CD14-positive monocyte (primary cell): Measurements from ENCODE around the gene MED7. TPM values are rescaled to one million over a fixed set of nuclear protein-coding genes. Genes with fewer than 3 reads are reported as not detected.

Experiments
- DNase-seq, 3 donors: peaks; one replicate each; pipeline ENCODE4 v3.0.0-alpha.2; 2011 to 2022
- H2AFZ ChIP-seq: 2 replicates; pipeline ENCODE4 v1.6.0; 2012; ENCODE audit warnings: mild to moderate bottlenecking, low read depth, low read length, inconsistent platforms; ENCODE audit not compliant: insufficient read depth, poor library complexity, severe bottlenecking
- H3K27ac ChIP-seq, 2 donors: 1 replicate in 1 of 2; 2 replicates in 1 of 2; pipeline ENCODE4 v1.5.1; 2012 to 2013; ENCODE audit warnings: low read length in 2 of 2, control low read depth in 1 of 2, inconsistent platforms in 1 of 2, low read depth in 1 of 2, mild to moderate bottlenecking in 1 of 2
- H3K27me3 ChIP-seq, 2 donors: one replicate each; pipeline versions ENCODE4 v1.6.0 to v1.6.1; 2011 to 2013; ENCODE audit warnings: low read length in 2 of 2; ENCODE audit not compliant: control insufficient read depth in 2 of 2, insufficient read depth in 2 of 2
- H3K36me3 ChIP-seq, 2 donors: replicated peaks in 1 of 2; 1 replicate in 1 of 2; 2 replicates in 1 of 2; pipeline versions ENCODE4 v1.5.1 to v1.6.1; 2012 to 2013; ENCODE audit warnings: low read length in 2 of 2, control low read depth in 1 of 2, inconsistent platforms in 1 of 2, mild to moderate bottlenecking in 1 of 2; ENCODE audit not compliant: insufficient read depth in 2 of 2, control insufficient read depth in 1 of 2
- H3K4me1 ChIP-seq, 2 donors: 1 replicate in 1 of 2; 2 replicates in 1 of 2; pipeline versions ENCODE4 v1.5.1 to v1.6.1; 2012 to 2013; ENCODE audit warnings: low read length in 2 of 2, control low read depth in 1 of 2, inconsistent platforms in 1 of 2, mild to moderate bottlenecking in 1 of 2, moderate library complexity in 1 of 2; ENCODE audit not compliant: insufficient read depth in 2 of 2, control insufficient read depth in 1 of 2
- H3K4me2 ChIP-seq: replicated peaks from 2 replicates; pipeline ENCODE3; 2012; ENCODE audit warnings: low read length, moderate library complexity, mild to moderate bottlenecking; ENCODE audit not compliant: poor library complexity, severe bottlenecking; ENCODE audit errors: extremely low read depth
- H3K4me3 ChIP-seq, 3 experiments: fragments of 200-600 bp in 1 of 3; sonication (generic) in 1 of 3; replicated peaks in 1 of 3; 1 replicate in 2 of 3; 2 replicates in 1 of 3; pipeline ENCODE4 v1.5.1; 2011 to 2013; ENCODE audit warnings: low read length in 3 of 3, mild to moderate bottlenecking in 3 of 3, control low read depth in 2 of 3, low read depth in 2 of 3, inconsistent platforms in 1 of 3, moderate library complexity in 1 of 3
- H3K79me2 ChIP-seq: 2 replicates; pipeline ENCODE4 v1.6.0; 2012; ENCODE audit warnings: mild to moderate bottlenecking, control low read depth, inconsistent platforms, low read length, moderate library complexity; ENCODE audit not compliant: insufficient read depth
- H3K9ac ChIP-seq: 2 replicates; pipeline ENCODE4 v1.6.0; 2017; ENCODE audit warnings: low read length, mild to moderate bottlenecking; ENCODE audit not compliant: insufficient read depth, poor library complexity, severe bottlenecking
- H3K9me3 ChIP-seq, 2 donors: replicated peaks in 1 of 2; 1 replicate in 1 of 2; 2 replicates in 1 of 2; pipeline versions ENCODE4 v1.5.1 to v1.6.1; 2012 to 2013; ENCODE audit warnings: low read length in 2 of 2, control low read depth in 1 of 2; ENCODE audit not compliant: control insufficient read depth in 1 of 2, insufficient read depth in 1 of 2
- H4K20me1 ChIP-seq: 2 replicates; pipeline ENCODE4 v1.6.0; 2012; ENCODE audit warnings: mild to moderate bottlenecking, low read length, control low read depth, moderate library complexity; ENCODE audit not compliant: insufficient read depth
- H3K27ac Mint-ChIP-seq, 7 donors: one replicate each; pipeline ENCODE4 v1.8.0; 2020; ENCODE audit warnings: mild to moderate bottlenecking in 7 of 7, mixed read lengths in 7 of 7, moderate library complexity in 6 of 7, inconsistent platforms in 2 of 7
- H3K27me3 Mint-ChIP-seq, 3 donors: one replicate each; pipeline ENCODE4 v1.8.0; 2021 to 2022; ENCODE audit warnings: low read depth in 3 of 3, mild to moderate bottlenecking in 3 of 3, mixed read lengths in 3 of 3, moderate library complexity in 3 of 3, inconsistent platforms in 1 of 3
- H3K36me3 Mint-ChIP-seq, 2 donors: one replicate each; pipeline ENCODE4 v1.8.0; 2020; ENCODE audit warnings: mixed read lengths in 2 of 2, inconsistent platforms in 1 of 2, mild to moderate bottlenecking in 1 of 2
- H3K4me1 Mint-ChIP-seq: one replicate; pipeline ENCODE4 v1.8.0; 2020; ENCODE audit warnings: mild to moderate bottlenecking, mixed read lengths
- H3K4me3 Mint-ChIP-seq, 2 donors: one replicate each; pipeline ENCODE4 v1.8.0; 2020; ENCODE audit warnings: mild to moderate bottlenecking in 2 of 2, mixed read lengths in 2 of 2, moderate library complexity in 1 of 2
- H3K9me3 Mint-ChIP-seq, 7 donors: one replicate each; pipeline ENCODE4 v1.8.0; 2020 to 2022; ENCODE audit warnings: mixed read lengths in 7 of 7, mild to moderate bottlenecking in 6 of 7, moderate library complexity in 6 of 7, inconsistent platforms in 2 of 7
- WGBS: methylation state at CpG from one replicate; pipeline ENCODE4 v1.1.5; 2013; ENCODE audit warnings: missing lambda C conversion rate; ENCODE audit not compliant: insufficient coverage; 5-methylcytosine and 5-hydroxymethylcytosine counted together
- intact Hi-C, 2 donors: fragments of 100-400 bp; cut with micrococcal nuclease; formaldehyde crosslinking; loops; one replicate each; pipeline versions ENCODE4 v1.15.0 to v1.15.1; 2023
- polyA plus RNA-seq, 3 donors: library from polyadenylated mRNA; depleted of rRNA in 1 of 3; unstranded in 2 of 3; stranded (reverse) in 1 of 3; fragments of 300-500 nt in 2 of 3; fragments of >200 nt in 1 of 3; fragmentation: Illumina TruSeq in 2 of 3; gene quantifications; 1 replicate in 2 of 3; 2 replicates in 1 of 3; pipeline ENCODE4 v1.2.3, GENCODE V29; 2012 to 2021
- TF ChIP-seq, protein P1 (sequence below): fragments of 200-600 bp; IDR thresholded peaks from one replicate; pipeline ENCODE4 v1.8.0; 2022; ENCODE audit warnings: antibody characterized with exemption, mild to moderate bottlenecking

Gene MED7
- polyA plus RNA-seq, 3 donors: 5.9 to 13.0 (median 11.9) TPM

DNA sequence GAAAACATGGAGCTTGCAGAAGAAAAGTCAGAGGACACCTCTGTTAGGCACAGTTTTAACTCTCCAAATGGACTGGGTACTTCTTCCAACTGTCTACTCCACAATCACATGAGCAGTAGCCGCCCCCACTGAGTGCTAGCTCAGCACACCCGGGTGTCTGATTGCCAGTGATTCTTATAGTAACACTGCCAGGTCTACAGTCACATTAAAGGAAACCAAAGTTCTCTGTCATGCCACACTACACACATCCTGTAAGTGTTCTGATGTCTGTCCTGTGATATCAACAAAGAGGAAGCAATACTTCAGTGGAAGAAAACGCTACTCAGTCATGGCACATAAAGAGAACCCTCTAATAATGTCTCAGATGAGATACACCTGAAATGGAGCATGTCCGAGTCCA is 33.7 kb downstream of the MED7 start, which contains the start of gene HAVCR2:
Gene HAVCR2 (minus strand): TSS at position 69 of the 400 bp plus-strand sequence. CDS start 61 bp downstream, at position 8.
- Histone ChIP-seq H3K27me3 (no peaks in the 10 kb centered on the region), H3K27ac (peak within 1 kb of the TSS; percentile 97 to 98), H3K9ac (peak within 1 kb of the TSS; percentile 76), H3K4me3 (peak within 1 kb of the TSS; percentile 41 to 90 (median 73)), H4K20me1 (no peaks in the 10 kb centered on the region), H3K4me2 (peak within 1 kb of the TSS; percentile 79), H3K4me1 (peaks cover 78 to 80% of the 10 kb centered on the region in 2 donors), H3K36me3 (peaks cover 3 to 6% of the 10 kb centered on the region in 2 donors), H3K9me3 (no peaks in the 10 kb centered on the region), H3K79me2 (peaks cover 35% of the 10 kb centered on the region), H2AFZ (peak within 1 kb of the TSS; percentile 46)
- intact Hi-C loops: no loop called here
- peak; percentile 84 to 91 (median 89) for DNase-seq
- H3K4me1 Mint-ChIP-seq: peaks cover 72% of the 10 kb centered on the region
- 11% methylated on average over 4 of the region's 4 CpGs for WGBS
- no peaks in the 10 kb centered on the region for H3K9me3 Mint-ChIP-seq
- H3K27ac Mint-ChIP-seq: peak within 1 kb of the TSS; percentile 98 to 100 (median 99)
- TF ChIP-seq, protein P1, sequence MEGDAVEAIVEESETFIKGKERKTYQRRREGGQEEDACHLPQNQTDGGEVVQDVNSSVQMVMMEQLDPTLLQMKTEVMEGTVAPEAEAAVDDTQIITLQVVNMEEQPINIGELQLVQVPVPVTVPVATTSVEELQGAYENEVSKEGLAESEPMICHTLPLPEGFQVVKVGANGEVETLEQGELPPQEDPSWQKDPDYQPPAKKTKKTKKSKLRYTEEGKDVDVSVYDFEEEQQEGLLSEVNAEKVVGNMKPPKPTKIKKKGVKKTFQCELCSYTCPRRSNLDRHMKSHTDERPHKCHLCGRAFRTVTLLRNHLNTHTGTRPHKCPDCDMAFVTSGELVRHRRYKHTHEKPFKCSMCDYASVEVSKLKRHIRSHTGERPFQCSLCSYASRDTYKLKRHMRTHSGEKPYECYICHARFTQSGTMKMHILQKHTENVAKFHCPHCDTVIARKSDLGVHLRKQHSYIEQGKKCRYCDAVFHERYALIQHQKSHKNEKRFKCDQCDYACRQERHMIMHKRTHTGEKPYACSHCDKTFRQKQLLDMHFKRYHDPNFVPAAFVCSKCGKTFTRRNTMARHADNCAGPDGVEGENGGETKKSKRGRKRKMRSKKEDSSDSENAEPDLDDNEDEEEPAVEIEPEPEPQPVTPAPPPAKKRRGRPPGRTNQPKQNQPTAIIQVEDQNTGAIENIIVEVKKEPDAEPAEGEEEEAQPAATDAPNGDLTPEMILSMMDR: no peak
- H3K36me3 Mint-ChIP-seq: peaks cover 16 to 17% of the 10 kb centered on the region in 2 donors
- H3K4me3 Mint-ChIP-seq: peak within 1 kb of the TSS; percentile 77 to 85
- H3K27me3 Mint-ChIP-seq: peaks cover 0 to 2% (median 0%) of the 10 kb centered on the region in 3 donors

DNA sequence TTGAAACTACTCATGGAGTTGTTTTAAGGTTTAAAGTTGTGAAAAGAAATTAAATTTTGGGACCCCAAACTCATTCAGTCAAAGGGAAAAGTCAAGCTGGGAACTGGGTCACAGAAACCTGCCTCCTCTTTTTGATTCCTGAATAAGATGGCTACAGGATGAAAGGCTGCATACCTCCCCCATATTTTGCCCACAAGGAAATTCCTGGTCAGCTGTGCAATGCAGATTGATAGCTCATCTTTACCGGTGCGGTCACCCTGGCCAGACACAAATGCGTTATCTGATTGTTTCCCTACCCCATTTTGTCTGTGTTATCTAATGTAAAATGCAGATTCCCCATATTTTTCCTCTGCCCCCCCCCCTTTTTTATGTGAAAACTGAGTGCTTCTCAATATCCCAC is 35.2 kb downstream of the MED7 start:
- H3K27me3 ChIP-seq: no peaks in the 10 kb centered on the region
- peaks cover 68% of the 10 kb centered on the region for H3K4me1 Mint-ChIP-seq
- peaks cover 0 to 2% (median 0%) of the 10 kb centered on the region in 3 donors for H3K27me3 Mint-ChIP-seq
- peaks cover 73 to 78% of the 10 kb centered on the region in 2 donors for H3K4me1 ChIP-seq
- peak overlapping the region; percentile 41 to 90 (median 73) for H3K4me3 ChIP-seq
- peak overlapping the region; percentile 77 to 92 for H3K4me3 Mint-ChIP-seq
- H3K27ac Mint-ChIP-seq: peak overlapping the region; percentile 98 to 100 (median 99)
- peaks cover 48% of the 10 kb centered on the region for H3K79me2 ChIP-seq
- H3K9me3 Mint-ChIP-seq: no peaks in the 10 kb centered on the region
- H3K27ac ChIP-seq: peak overlapping the region; percentile 97 to 98
- intact Hi-C loops: no loop called here
- TF ChIP-seq, protein P1: no peak
- peak overlapping the region; percentile 13 for H2AFZ ChIP-seq
- no peaks in the 10 kb centered on the region for H4K20me1 ChIP-seq
- peaks cover 29 to 31% of the 10 kb centered on the region in 2 donors for H3K36me3 Mint-ChIP-seq
- peak in 1 of 3 donors; percentile 65 for DNase-seq
- 18% methylated on average over 3 of the region's 3 CpGs for WGBS
- peaks cover 7 to 20% of the 10 kb centered on the region in 2 donors for H3K36me3 ChIP-seq
- H3K4me2 ChIP-seq: peak overlapping the region; percentile 79
- H3K9ac ChIP-seq: peak overlapping the region; percentile 76
- no peaks in the 10 kb centered on the region for H3K9me3 ChIP-seq
